K562 (cell line): Measurements from ENCODE around the gene C3orf85. TPM values are rescaled to one million over a fixed set of nuclear protein-coding genes. Genes with fewer than 3 reads are reported as not detected.

Experiments
- ATAC-seq: fragments of 200-7000 bp; cut with Tn5 transposase; 3 replicates; pipeline ENCODE4 v1.9.1; 2020; ENCODE audit warnings: moderate library complexity
- BruUV-seq: library from RNA; stranded (reverse); fragments of 400-500 nt; replicated peaks from 2 replicates; lab custom pipeline; 2021; lab: Mats Ljungman, UMichigan
- CTCF ChIA-PET: fragments of 300-600 bp; formaldehyde crosslinking; extraction: SDS; loops from one replicate; lab custom pipeline; 2021; ENCODE audit warnings: low intra/inter-chr PET ratio; lab: Yijun Ruan, JAX
- POLR2A ChIA-PET: fragments of 300-600, 350-650 bp; sonication (Branson Sonifier 250); formaldehyde crosslinking; extraction: SDS; loops from one replicate; lab custom pipeline; 2021; ENCODE audit warnings: antibody characterized with exemption, inconsistent platforms; lab: Yijun Ruan, JAX
- DNase-seq, 4 experiments: peaks; one replicate each; pipeline versions ENCODE4 v3.0.0 to v3.0.0-alpha.2; 2011 to 2018; ENCODE audit warnings: low spot score in 3 of 4, mixed read lengths in 3 of 4; ENCODE audit errors: extremely low read depth in 1 of 4
- FAIRE-seq: peaks from 2 replicates; lab custom pipeline; 2011; peaks lifted over from hg19 to GRCh38; lab: Jason Lieb, UNC
- H2AFZ ChIP-seq: 2 replicates; pipeline ENCODE4 v1.6.0; 2011; ENCODE audit warnings: low read depth, low read length, control low read depth, inconsistent platforms
- H3K27ac ChIP-seq: fragments of 200-600 bp; 3 replicates; pipeline ENCODE4 v1.8.0; 2011; ENCODE audit warnings: low read depth, mild to moderate bottlenecking, control low read depth, inconsistent platforms, low read length, moderate library complexity, mixed read lengths; ENCODE audit errors: extremely low read depth
- H3K27me3 ChIP-seq, 2 experiments: fragments of 300-600 bp in 1 of 2; 2 replicates in 1 of 2; 3 replicates in 1 of 2; pipeline versions ENCODE4 v1.6.0 to v1.8.0; 2011; ENCODE audit warnings: inconsistent platforms in 2 of 2, low read length in 2 of 2, mild to moderate bottlenecking in 1 of 2, mixed read lengths in 1 of 2, moderate library complexity in 1 of 2; ENCODE audit not compliant: control insufficient read depth in 2 of 2, insufficient read depth in 2 of 2
- H3K36me3 ChIP-seq: fragments of 300-600 bp; 3 replicates; pipeline ENCODE4 v1.8.0; 2011; ENCODE audit warnings: mild to moderate bottlenecking, low read length, inconsistent platforms; ENCODE audit not compliant: control insufficient read depth, insufficient read depth
- H3K4me1 ChIP-seq, 2 experiments: fragments of 200-600 bp in 1 of 2; replicated peaks in 1 of 2; 2 replicates in 1 of 2; 3 replicates in 1 of 2; pipeline versions ENCODE4 v1.5.1 to v1.8.0; 2011; ENCODE audit warnings: inconsistent platforms in 2 of 2, low read length in 2 of 2, mild to moderate bottlenecking in 1 of 2, mixed read lengths in 1 of 2, moderate library complexity in 1 of 2; ENCODE audit not compliant: control insufficient read depth in 2 of 2, insufficient read depth in 2 of 2
- H3K4me2 ChIP-seq: 2 replicates; pipeline ENCODE4 v1.6.1; 2011; ENCODE audit warnings: low read length, control low read depth, inconsistent platforms, mixed read lengths; ENCODE audit not compliant: insufficient read depth
- H3K4me3 ChIP-seq: fragments of 200-600 bp; sonication (generic), shearing (Covaris generic); 2 replicates; pipeline ENCODE4 v1.5.1; 2016; ENCODE audit warnings: control low read depth, inconsistent platforms
- H3K79me2 ChIP-seq: fragments of 200-600 bp; 3 replicates; pipeline ENCODE4 v1.8.0; 2011; ENCODE audit warnings: low read length, inconsistent platforms; ENCODE audit not compliant: control insufficient read depth, insufficient read depth
- H3K9ac ChIP-seq, 2 experiments: 2 replicates each; pipeline versions ENCODE4 v1.6.0 to v1.6.1; 2011; ENCODE audit warnings: low read depth in 2 of 2, low read length in 2 of 2, control low read depth in 1 of 2, inconsistent platforms in 1 of 2, mild to moderate bottlenecking in 1 of 2, mixed read lengths in 1 of 2; ENCODE audit not compliant: insufficient read depth in 1 of 2
- H3K9me1 ChIP-seq: one replicate; pipeline ENCODE4 v1.6.0; 2011; ENCODE audit warnings: inconsistent platforms, mild to moderate bottlenecking, low read length, moderate library complexity; ENCODE audit not compliant: control insufficient read depth, insufficient read depth
- H3K9me3 ChIP-seq: replicated peaks from 2 replicates; pipeline ENCODE4 v1.5.1; 2011; ENCODE audit warnings: low read depth, low read length, inconsistent platforms; ENCODE audit not compliant: control insufficient read depth, insufficient read depth
- H4K20me1 ChIP-seq: replicated peaks from 2 replicates; pipeline ENCODE4 v1.6.1; 2011; ENCODE audit warnings: low read length, inconsistent platforms, mixed read lengths; ENCODE audit not compliant: control insufficient read depth, insufficient read depth
- IRF2 ChIP-seq: sonication (generic); formaldehyde crosslinking; IDR thresholded peaks from 2 replicates; pipeline ENCODE4 v1.8.1; 2022; ENCODE audit warnings: mild to moderate bottlenecking, missing genetic modification reagents
- ZMIZ1 ChIP-seq, 2 experiments: fragments of 150-350 bp in 1 of 2; IDR thresholded peaks; 2 replicates each; pipeline ENCODE4 v1.6.1; 2012 to 2016; ENCODE audit warnings: low read depth in 2 of 2, low read length in 2 of 2, mild to moderate bottlenecking in 1 of 2, moderate library complexity in 1 of 2
- ZNF551 ChIP-seq: fragments of 250-450 bp; sonication (Bioruptor Pico); IDR thresholded peaks from 2 replicates; pipeline ENCODE4 v1.5.0; 2021; ENCODE audit warnings: mild to moderate bottlenecking, moderate library complexity
- ZNF778 ChIP-seq: fragments of 450-650 bp; formaldehyde crosslinking; IDR thresholded peaks from 2 replicates; pipeline ENCODE4 v1.4.0; 2020; ENCODE audit warnings: mild to moderate bottlenecking, moderate library complexity
- WGBS: fragments of 100-300 bp; shearing (Covaris generic); methylation state at CpG from one replicate; pipeline ENCODE4 v1.1.6; 2016; ENCODE audit warnings: low coverage, mixed read lengths; ENCODE audit not compliant: insufficient coverage; ENCODE audit errors: missing lambda C conversion rate; 5-methylcytosine and 5-hydroxymethylcytosine counted together
- in situ Hi-C: fragments of 300-500 bp; cut with MboI; formaldehyde crosslinking; loops from 4 replicates; pipeline ENCODE4 v1.15.0; 2018; ENCODE audit warnings: inconsistent platforms, mixed read lengths
- intact Hi-C: fragments of 100-400 bp; cut with micrococcal nuclease; formaldehyde crosslinking; loops from 2 replicates; pipeline ENCODE4 v1.14.2; 2022
- polyA plus RNA-seq, 8 experiments: library from polyadenylated mRNA; depleted of rRNA in 4 of 8; stranded (reverse) in 5 of 8; unstranded in 3 of 8; fragments of >200 nt; fragmentation: Nextera tagmentation in 2 of 8; fragmentation: Illumina TruSeq in 1 of 8; extraction: Ambion mirVana in 2 of 8; extraction: Trizol in 1 of 8; gene quantifications; 2 replicates each; pipeline versions ENCODE4 v1.2.1 to v1.2.3, GENCODE V29; 2011 to 2014; ENCODE audit warnings: inconsistent platforms in 1 of 8, missing spikeins in 1 of 8
- total RNA-seq, 7 experiments: library from RNA; depleted of rRNA in 6 of 7; stranded (reverse); fragments of >200 nt in 6 of 7; fragmentation: Illumina TruSeq in 2 of 7; extraction: Trizol in 2 of 7; gene quantifications; 2 replicates each; pipeline versions ENCODE4 v1.2.1 to v1.2.3, GENCODE V29; 2011 to 2021; ENCODE audit warnings: low replicate concordance in 1 of 7

C3orf85 gene
- total and polyA plus RNA-seq, 9 of the 15 experiments (the other 6 are each of a cell fraction or from before 2014, with no cell fraction given): not detected

- ChIA-PET CTCF (no interaction called here), POLR2A (interaction anchor here (0.7 kb wide), 1 partner anchor 19 kb away, joined by 3 read pairs; no protein-coding TSS in a partner anchor)
- no peaks in the 10 kb centered on the region for H3K9me1 ChIP-seq
- H3K4me1 ChIP-seq: no peaks in the 10 kb centered on the region
- FAIRE-seq: no peak
- ATAC-seq: no peak
- intact Hi-C loops: no loop called here
- no peak overlapping the region for H2AFZ ChIP-seq
- H3K9me3 ChIP-seq: no peaks in the 10 kb centered on the region
- TF ChIP-seq ZNF551 (CRISPR knock-in tag): no peak
- no peak for TF ChIP-seq IRF2 (CRISPR knock-in tag)
- no peak for TF ChIP-seq ZMIZ1 (IDR thresholded peaks at IDR 0.05; ENCODE audit: low read depth in 2 of 2, low read length in 2 of 2)
- no peak for TF ChIP-seq ZNF778 (CRISPR knock-in tag)
- no peaks in the 10 kb centered on the region for H3K36me3 ChIP-seq
- no peak overlapping the region for H3K4me3 ChIP-seq
- no peaks in the 10 kb centered on the region for H4K20me1 ChIP-seq
- BruUV-seq: no TSS peak
- no peak for DNase-seq
- H3K27ac ChIP-seq: no peak overlapping the region
- no peaks in the 10 kb centered on the region for H3K27me3 ChIP-seq
- in situ Hi-C loops: no loop called here
- WGBS: 5% methylated on average over 5 of the region's 5 CpGs
- H3K4me2 ChIP-seq: no peak overlapping the region
- no peaks in the 10 kb centered on the region for H3K79me2 ChIP-seq
- H3K9ac ChIP-seq: no peak overlapping the region
These were observed 41.4 kb downstream of the C3orf85 start for GRCh38 chr3:109177908-109178307.
